Gastrocnemius medialis (tissue), 4 donors: ENCODE data around the gene ROR2. TPM values are rescaled to one million over a fixed set of nuclear protein-coding genes. Genes with fewer than 3 reads are reported as not detected.

Experiments used
- ATAC-seq, 2 donors: fragments of 150-250 bp; one replicate each; pipeline ENCODE4 v1.9.1; 2016
- DNase-seq, 2 donors: peaks; one replicate each; pipeline ENCODE4 v3.0.0-alpha.2; 2019
- H3K27ac ChIP-seq, 4 donors: fragments of 200-600 bp; sonication (generic); 1 replicate in 1 of 4; 2 replicates in 3 of 4; pipeline ENCODE4 v1.5.1; 2016 to 2018; ENCODE audit warnings: mild to moderate bottlenecking in 2 of 4, moderate library complexity in 1 of 4
- H3K27me3 ChIP-seq, 3 donors: fragments of 200-600 bp; sonication (generic) in 2 of 3; 1 replicate in 1 of 3; 2 replicates in 2 of 3; pipeline versions ENCODE4 v1.5.1 to v1.6.0; 2016 to 2019; ENCODE audit warnings: mild to moderate bottlenecking in 1 of 3, moderate library complexity in 1 of 3
- H3K36me3 ChIP-seq, 2 donors: fragments of 200-600 bp; sonication (generic) in 1 of 2; one replicate each; pipeline ENCODE4 v1.5.1; 2017 to 2018
- H3K4me1 ChIP-seq, 2 donors: fragments of 200-600 bp; sonication (generic) in 1 of 2; one replicate each; pipeline ENCODE4 v1.5.1; 2016 to 2017; ENCODE audit warnings: mild to moderate bottlenecking in 2 of 2
- H3K4me3 ChIP-seq, 4 donors: fragments of 200-600 bp; sonication (generic) in 3 of 4; 1 replicate in 1 of 4; 2 replicates in 3 of 4; pipeline ENCODE4 v1.5.1; 2016 to 2019; ENCODE audit warnings: mild to moderate bottlenecking in 2 of 4
- H3K9me3 ChIP-seq, 3 donors: fragments of 200-600 bp; sonication (generic) in 2 of 3; 1 replicate in 1 of 3; 2 replicates in 2 of 3; pipeline ENCODE4 v1.5.1; 2016 to 2019
- POLR2A ChIP-seq, 2 donors: fragments of 450-650 bp; IDR thresholded peaks; one replicate each; pipeline ENCODE4 v1.6.1; 2017; ENCODE audit warnings: antibody characterized with exemption in 2 of 2, mild to moderate bottlenecking in 2 of 2, moderate library complexity in 2 of 2
- in situ Hi-C, 4 donors: fragments of 200-750 bp; cut with MboI; loops; one replicate each; pipeline versions ENCODE4 v1.15.0 to v1.8.0; 2017; ENCODE audit warnings: low sequenced_read_pairs in 4 of 4
- intact Hi-C: fragments of 100-400 bp; cut with DNase I; formaldehyde crosslinking; loops from one replicate; pipeline ENCODE4 v1.15.1; 2023; ENCODE audit warnings: low total_unique reads
- total RNA-seq, 4 donors: library from RNA; depleted of rRNA; stranded (reverse); fragments of >200 nt; gene quantifications; one replicate each; pipeline versions ENCODE4 v1.1.0 to v1.2.3, GENCODE V29; 2016
- TF ChIP-seq, protein P1 (sequence below), 5 experiments: fragments of 450-650 bp in 3 of 5; fragments of 200-600 bp in 2 of 5; sonication (generic) in 2 of 5; IDR thresholded peaks in 4 of 5; conservative IDR thresholded peaks in 1 of 5; 1 replicate in 4 of 5; 2 replicates in 1 of 5; pipeline ENCODE4 v1.5.1; 2016 to 2019; ENCODE audit warnings: antibody characterized with exemption in 5 of 5, mild to moderate bottlenecking in 3 of 5, moderate library complexity in 3 of 5

ROR2 gene
- total RNA-seq, 4 donors from 2014 or later, result 0.15 to 1.2 (median 0.61) TPM

DNA sequence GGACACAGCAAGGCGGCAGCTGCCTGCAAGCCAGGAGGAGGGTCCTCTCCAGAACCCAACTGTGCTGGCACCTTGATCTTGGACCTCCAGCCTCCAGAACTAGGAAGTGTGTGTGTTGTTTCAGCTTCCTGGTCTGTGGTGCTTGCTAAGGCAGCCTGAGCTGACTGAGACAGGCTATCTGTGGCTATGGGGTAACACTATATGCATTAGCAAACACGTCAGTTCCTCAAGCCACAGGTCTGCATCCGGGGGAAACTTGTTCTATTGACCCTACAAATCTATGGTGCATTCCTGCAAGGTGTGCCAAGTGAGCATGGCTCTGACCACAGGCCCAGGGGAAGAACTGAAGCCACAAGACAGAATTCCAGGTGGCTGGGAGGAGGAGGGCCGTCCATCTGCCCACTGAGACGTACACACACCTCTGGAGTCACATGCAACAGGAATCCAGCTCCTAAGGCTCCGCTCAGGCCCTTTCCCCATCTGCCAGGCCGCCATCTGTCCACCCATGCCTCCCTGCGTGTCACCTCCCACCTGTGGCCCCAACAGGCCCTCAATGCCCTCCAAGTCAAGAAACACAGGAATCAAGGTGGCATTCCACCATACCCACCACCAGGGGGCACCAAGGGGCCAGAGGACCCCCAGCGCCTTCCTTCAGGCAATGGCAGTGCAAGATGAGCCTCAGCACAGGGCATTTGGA, 174.9 kb downstream of the ROR2 start:
- no peak overlapping the region for H3K27ac ChIP-seq

DNA sequence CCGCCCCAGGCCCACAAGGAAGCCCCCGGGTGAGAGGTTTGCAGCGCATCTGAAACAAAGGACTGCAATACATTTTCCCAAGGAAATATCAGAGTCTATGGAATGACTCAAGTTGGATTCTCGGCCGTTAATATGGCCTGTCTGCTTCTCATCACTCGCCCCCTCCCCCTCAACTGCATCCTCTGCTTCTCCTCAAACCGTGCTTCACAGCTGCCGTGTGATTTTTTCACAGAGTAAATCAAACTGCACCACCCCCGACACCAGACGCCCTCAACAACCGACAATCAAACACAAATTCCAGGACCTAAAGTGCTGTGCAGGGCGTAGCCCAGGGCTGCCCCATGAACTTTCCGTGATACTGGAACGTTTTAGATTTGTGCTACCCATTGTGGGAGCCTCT, 176.9 kb downstream of the ROR2 start:
- H3K4me3 ChIP-seq, result no peak overlapping the region
- H3K4me1 ChIP-seq, result no peaks in the 10 kb centered on the region
- intact Hi-C loops, result no loop called here
- TF ChIP-seq POLR2A (IDR thresholded peaks at IDR 0.05), result no peak
- TF ChIP-seq, protein P1, sequence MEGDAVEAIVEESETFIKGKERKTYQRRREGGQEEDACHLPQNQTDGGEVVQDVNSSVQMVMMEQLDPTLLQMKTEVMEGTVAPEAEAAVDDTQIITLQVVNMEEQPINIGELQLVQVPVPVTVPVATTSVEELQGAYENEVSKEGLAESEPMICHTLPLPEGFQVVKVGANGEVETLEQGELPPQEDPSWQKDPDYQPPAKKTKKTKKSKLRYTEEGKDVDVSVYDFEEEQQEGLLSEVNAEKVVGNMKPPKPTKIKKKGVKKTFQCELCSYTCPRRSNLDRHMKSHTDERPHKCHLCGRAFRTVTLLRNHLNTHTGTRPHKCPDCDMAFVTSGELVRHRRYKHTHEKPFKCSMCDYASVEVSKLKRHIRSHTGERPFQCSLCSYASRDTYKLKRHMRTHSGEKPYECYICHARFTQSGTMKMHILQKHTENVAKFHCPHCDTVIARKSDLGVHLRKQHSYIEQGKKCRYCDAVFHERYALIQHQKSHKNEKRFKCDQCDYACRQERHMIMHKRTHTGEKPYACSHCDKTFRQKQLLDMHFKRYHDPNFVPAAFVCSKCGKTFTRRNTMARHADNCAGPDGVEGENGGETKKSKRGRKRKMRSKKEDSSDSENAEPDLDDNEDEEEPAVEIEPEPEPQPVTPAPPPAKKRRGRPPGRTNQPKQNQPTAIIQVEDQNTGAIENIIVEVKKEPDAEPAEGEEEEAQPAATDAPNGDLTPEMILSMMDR (IDR thresholded peaks at IDR 0.05 in 4 of 5, conservative IDR thresholded peaks at IDR 0.05 in 1 of 5), result no peak
- peaks cover 0 to 13% (median 8%) of the 10 kb centered on the region in 3 donors for H3K27me3 ChIP-seq
- no peak overlapping the region for H3K27ac ChIP-seq
- DNase-seq (no peak), ATAC-seq (no peak)
- H3K9me3 ChIP-seq, result no peaks in the 10 kb centered on the region
- in situ Hi-C loops, result no loop called here
- no peaks in the 10 kb centered on the region for H3K36me3 ChIP-seq

More for the DNA sequence above, 174.9 kb downstream of the ROR2 start:
- in situ Hi-C loops (loop anchor here in 1 of 4 donors (25.0 kb wide), 1 partner anchor 162 kb away; no protein-coding TSS in a partner anchor), intact Hi-C loops (loop anchor here (5.0 kb wide), 1 partner anchor 172 kb away; no protein-coding TSS in a partner anchor)
- no peak overlapping the region for H3K4me3 ChIP-seq
- no peaks in the 10 kb centered on the region for H3K9me3 ChIP-seq
- no peaks in the 10 kb centered on the region for H3K36me3 ChIP-seq
- H3K27me3 ChIP-seq, result peaks cover 0 to 13% (median 5%) of the 10 kb centered on the region in 3 donors
- peak; percentile 6 to 35 for DNase-seq
- no peaks in the 10 kb centered on the region for H3K4me1 ChIP-seq
- ATAC-seq, result no peak
- no peak for TF ChIP-seq POLR2A (IDR thresholded peaks at IDR 0.05)
- TF ChIP-seq, protein P1 (IDR thresholded peaks at IDR 0.05 in 4 of 5, conservative IDR thresholded peaks at IDR 0.05 in 1 of 5), result peak; percentile 38 to 61 (median 52)

DNA sequence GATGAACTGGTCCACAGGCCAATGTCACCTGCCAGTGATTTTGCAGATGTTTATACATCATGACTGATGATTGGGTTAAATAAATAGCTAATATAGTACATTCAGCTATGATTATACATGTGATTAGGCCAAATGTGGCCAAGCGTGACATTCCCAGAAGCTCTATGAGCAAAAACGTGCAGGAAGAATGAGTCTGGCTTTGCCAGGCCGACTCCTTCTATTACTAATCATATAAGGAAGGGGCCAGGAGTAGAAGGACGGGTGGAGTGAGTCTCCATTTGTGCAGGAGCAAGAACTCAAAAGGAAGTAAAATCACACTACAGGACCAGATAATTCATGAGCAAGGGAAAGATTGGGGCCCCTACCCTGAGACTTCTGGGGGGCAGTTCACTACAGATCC, 178.2 kb downstream of the ROR2 start:
- in situ Hi-C loops (no loop called here), intact Hi-C loops (no loop called here)
- DNase-seq (no peak), ATAC-seq (no peak)
- no peak for TF ChIP-seq POLR2A (IDR thresholded peaks at IDR 0.05)
- TF ChIP-seq, protein P1 (IDR thresholded peaks at IDR 0.05 in 4 of 5, conservative IDR thresholded peaks at IDR 0.05 in 1 of 5), result no peak
- H3K4me3 ChIP-seq, result no peak overlapping the region
- no peaks in the 10 kb centered on the region for H3K36me3 ChIP-seq
- H3K9me3 ChIP-seq, result no peaks in the 10 kb centered on the region
- H3K27me3 ChIP-seq, result peaks cover 0 to 13% (median 12%) of the 10 kb centered on the region in 3 donors
- no peaks in the 10 kb centered on the region for H3K4me1 ChIP-seq
- no peak overlapping the region for H3K27ac ChIP-seq

DNA sequence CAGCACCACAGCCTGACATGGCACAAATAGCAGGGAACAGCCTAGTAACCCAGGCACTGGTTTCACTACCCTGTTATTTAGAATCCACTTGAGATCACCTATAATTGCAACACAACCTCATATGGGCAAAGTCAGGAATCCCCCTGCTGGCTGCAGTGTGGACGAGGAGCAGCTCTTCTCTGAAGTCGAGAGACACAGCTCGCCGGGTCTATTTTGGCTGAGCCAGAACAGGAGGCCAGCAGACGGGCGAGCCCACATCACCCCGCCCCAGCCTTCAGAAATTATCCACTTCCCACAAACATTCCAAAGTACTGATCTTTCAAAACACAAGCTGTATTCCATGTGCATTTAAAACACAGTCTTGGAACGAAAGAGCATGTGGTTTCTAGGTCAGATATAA, 179.0 kb downstream of the ROR2 start:
- Histone ChIP-seq H3K9me3 (no peaks in the 10 kb centered on the region), H3K27me3 (peaks cover 0 to 16% (median 13%) of the 10 kb centered on the region in 3 donors), H3K36me3 (no peaks in the 10 kb centered on the region), H3K4me3 (no peak overlapping the region), H3K27ac (no peak overlapping the region), H3K4me1 (no peaks in the 10 kb centered on the region)
- intact Hi-C loops (no loop called here), in situ Hi-C loops (no loop called here)
- TF ChIP-seq, protein P1 (IDR thresholded peaks at IDR 0.05 in 4 of 5, conservative IDR thresholded peaks at IDR 0.05 in 1 of 5), result no peak
- no peak for TF ChIP-seq POLR2A (IDR thresholded peaks at IDR 0.05)
- ATAC-seq (no peak), DNase-seq (no peak)
